HL-60 (cell line): Measurements from ENCODE around the gene CDS2.

Experiments
- GABPA ChIP-seq: IDR thresholded peaks from 2 replicates; pipeline ENCODE4 v1.6.1; 2012; ENCODE audit warnings: low read depth
- POLR2AphosphoS5 ChIP-seq: IDR thresholded peaks from 2 replicates; pipeline ENCODE4 v1.6.1; 2012; ENCODE audit warnings: low read depth

GRCh38 chr20:5184684-5185083 is 57.9 kb downstream of the CDS2 start:
- no peak for TF ChIP-seq GABPA
- no peak for TF ChIP-seq POLR2AphosphoS5
